ENCODE measurements around the gene LYPD8.

LYPD8 gene

DNA sequence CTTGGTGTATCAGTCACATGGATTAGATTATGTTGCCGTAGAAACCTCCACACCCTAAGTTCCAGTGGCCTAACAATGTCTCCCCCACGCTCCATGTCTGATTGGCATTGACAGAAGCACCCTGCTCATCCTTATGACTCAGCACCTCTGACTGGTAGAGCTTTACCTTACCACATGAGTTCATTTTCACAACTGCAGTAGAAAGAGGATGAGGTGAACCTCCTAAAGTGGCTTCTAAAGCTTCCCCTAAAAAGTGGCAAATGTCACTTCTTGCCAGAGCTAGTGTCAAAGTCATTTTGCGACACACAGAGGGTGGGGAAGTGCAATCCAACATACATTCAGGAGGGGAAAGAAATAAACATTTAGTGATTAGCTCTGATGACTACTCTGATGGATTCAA, 30.6 kb upstream of the LYPD8 start:
- TF ChIP-seq, protein P1, sequence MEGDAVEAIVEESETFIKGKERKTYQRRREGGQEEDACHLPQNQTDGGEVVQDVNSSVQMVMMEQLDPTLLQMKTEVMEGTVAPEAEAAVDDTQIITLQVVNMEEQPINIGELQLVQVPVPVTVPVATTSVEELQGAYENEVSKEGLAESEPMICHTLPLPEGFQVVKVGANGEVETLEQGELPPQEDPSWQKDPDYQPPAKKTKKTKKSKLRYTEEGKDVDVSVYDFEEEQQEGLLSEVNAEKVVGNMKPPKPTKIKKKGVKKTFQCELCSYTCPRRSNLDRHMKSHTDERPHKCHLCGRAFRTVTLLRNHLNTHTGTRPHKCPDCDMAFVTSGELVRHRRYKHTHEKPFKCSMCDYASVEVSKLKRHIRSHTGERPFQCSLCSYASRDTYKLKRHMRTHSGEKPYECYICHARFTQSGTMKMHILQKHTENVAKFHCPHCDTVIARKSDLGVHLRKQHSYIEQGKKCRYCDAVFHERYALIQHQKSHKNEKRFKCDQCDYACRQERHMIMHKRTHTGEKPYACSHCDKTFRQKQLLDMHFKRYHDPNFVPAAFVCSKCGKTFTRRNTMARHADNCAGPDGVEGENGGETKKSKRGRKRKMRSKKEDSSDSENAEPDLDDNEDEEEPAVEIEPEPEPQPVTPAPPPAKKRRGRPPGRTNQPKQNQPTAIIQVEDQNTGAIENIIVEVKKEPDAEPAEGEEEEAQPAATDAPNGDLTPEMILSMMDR (IDR thresholded peaks at IDR 0.05; ENCODE audit: low read depth, low read length, missing control alignments), result no peak
- in situ Hi-C loops (cut with HindIII; ENCODE audit: low sequenced_read_pairs), result no loop called here
- H3K4me3 ChIP-seq (ENCODE audit: low read depth, low read length), result no peak overlapping the region
- DNase-seq (ENCODE audit: low read depth), result no peak

DNA sequence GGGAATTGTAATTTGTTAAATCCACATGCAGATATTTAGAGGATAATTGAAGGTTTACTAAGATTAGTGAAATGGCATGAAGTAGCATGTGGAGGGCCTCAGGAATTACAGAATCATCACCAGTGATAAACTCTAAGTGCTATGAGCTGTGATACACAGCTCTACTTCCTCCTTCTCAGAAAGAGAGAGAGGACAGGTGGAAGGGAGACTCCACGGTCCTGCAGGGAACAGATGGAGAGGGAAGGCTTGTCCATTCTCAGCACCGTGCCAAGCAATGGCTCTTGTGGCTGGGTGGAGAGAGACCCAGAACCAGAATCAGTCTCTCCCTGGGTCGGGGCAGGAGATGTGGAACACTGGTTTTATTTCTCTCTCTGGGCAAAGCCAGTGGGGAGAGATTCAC, 27.8 kb upstream of the LYPD8 start:
- in situ Hi-C loops (cut with HindIII; ENCODE audit: low sequenced_read_pairs), result no loop called here
- DNase-seq (ENCODE audit: low read depth), result no peak
- H3K4me3 ChIP-seq (ENCODE audit: low read depth, low read length), result no peak overlapping the region
- TF ChIP-seq, protein P1 (IDR thresholded peaks at IDR 0.05; ENCODE audit: low read depth, low read length, missing control alignments), result no peak

DNA sequence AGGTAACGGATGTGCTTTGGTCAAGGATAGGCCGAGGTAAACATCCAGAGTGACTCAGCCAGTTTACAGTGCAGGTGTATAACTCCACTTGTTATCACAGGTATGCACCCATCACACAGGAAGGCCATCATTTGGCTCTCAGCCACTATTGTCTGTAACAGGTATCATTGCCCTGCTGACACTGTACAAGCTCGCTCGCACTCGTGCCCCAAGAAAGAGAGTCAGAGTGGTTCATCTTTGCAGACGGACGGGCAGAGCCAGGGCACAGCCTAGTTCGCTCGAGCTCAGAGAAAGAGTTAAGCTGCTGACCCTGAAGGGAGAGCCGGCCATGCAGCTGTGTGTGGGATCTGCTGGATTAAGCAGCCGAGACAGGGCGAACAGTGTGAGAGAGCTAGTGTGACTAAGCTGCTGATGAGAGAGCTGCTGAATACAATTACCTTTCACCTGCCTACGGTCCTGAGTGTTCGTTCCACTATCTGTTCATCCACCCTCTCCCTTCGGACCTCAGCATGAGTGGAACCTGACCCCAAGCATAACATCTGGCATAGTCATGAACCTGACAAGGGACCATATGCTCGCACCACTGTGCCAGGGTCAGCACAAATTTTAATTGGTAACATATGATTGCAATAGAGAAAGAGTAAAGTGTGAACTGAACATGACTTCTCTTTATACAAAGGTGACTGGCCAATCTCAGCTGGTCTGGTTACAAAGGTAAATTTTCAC, 27.0 kb upstream of the LYPD8 start:
- no peak for DNase-seq (ENCODE audit: low read depth)
- H3K4me3 ChIP-seq (ENCODE audit: low read depth, low read length), result no peak overlapping the region
- in situ Hi-C loops (cut with HindIII; ENCODE audit: low sequenced_read_pairs), result no loop called here
- TF ChIP-seq, protein P1 (IDR thresholded peaks at IDR 0.05; ENCODE audit: low read depth, low read length, missing control alignments), result no peak

DNA sequence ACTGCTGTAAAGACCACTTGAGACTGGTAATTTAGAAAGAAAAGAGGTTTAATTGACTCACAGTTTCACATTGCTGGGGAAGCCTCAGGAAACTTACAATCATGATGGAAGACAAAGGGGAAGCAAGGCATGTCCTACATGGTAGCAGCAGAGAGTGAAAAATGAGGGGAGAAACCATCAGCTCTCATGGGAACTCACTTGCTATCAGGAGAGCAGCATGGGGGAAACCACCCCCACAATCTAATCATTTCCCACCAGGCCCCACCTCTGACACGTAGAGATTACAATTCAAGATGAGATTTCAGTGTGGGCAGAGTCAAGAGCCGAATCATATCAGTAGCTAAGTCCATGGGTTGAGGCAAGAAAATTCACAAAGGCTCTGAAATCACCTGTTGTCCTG, 23.8 kb upstream of the LYPD8 start:
- no peak for DNase-seq (ENCODE audit: low read depth)
- TF ChIP-seq, protein P1 (IDR thresholded peaks at IDR 0.05; ENCODE audit: low read depth, low read length, missing control alignments), result no peak
- in situ Hi-C loops (cut with HindIII; ENCODE audit: low sequenced_read_pairs), result no loop called here
- H3K4me3 ChIP-seq (ENCODE audit: low read depth, low read length), result no peak overlapping the region

DNA sequence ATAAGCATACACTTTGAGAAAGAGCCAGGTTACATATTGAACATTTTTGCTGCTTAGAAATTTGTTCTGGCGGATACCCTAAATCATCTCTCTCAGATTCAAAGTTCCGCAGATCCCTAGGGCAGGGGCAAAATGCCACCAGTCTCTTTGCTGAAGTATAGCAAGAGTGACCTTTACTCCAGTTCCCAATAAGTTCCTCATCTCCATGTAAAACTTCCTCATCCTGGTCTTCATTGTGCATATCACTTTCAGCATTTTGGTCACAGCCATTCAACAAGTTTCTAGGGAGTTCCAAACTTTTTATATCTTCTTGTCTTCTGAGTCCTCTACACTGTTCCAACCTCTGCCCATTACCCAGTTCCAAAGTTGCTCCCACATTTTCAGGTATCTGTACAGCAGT, 23.3 kb upstream of the LYPD8 start:
- in situ Hi-C loops (cut with HindIII; ENCODE audit: low sequenced_read_pairs), result no loop called here
- DNase-seq (ENCODE audit: low read depth), result no peak
- H3K4me3 ChIP-seq (ENCODE audit: low read depth, low read length), result no peak overlapping the region
- TF ChIP-seq, protein P1 (IDR thresholded peaks at IDR 0.05; ENCODE audit: low read depth, low read length, missing control alignments), result no peak

DNA sequence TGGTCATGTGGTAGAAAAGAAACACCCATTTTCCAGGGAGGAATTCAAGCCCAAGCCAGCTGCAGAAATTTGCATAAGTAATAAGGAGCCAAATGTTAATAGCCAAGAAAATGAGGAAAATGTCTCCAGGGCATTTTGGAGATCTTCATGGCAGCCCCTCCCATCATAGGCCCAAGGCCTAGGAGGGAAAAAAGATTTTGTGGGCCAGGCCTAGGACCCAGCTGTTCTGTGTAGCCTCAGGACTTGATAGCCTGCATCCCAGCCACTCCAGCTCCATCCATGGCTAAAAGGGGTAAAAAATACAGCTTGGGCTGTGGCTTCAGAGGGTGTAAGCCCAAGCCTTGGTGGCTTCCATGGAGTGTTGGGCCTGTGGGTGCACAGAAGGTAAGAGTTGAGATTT, 21.4 kb upstream of the LYPD8 start:
- TF ChIP-seq, protein P1 (IDR thresholded peaks at IDR 0.05; ENCODE audit: low read depth, low read length, missing control alignments), result no peak
- DNase-seq (ENCODE audit: low read depth), result no peak
- H3K4me3 ChIP-seq (ENCODE audit: low read depth, low read length), result no peak overlapping the region
- in situ Hi-C loops (cut with HindIII; ENCODE audit: low sequenced_read_pairs), result no loop called here
